ENCODE measurements around the gene ADGRA1. TPM values are rescaled to one million over a fixed set of nuclear protein-coding genes. Genes with fewer than 3 reads are reported as not detected.

ADGRA1 gene
- total and polyA plus RNA-seq, 2 donors (not counting 3 experiments of a cell fraction or from before 2014, with no cell fraction given) = not detected

GRCh38 chr10:133128126-133129070, 40.7 kb downstream of the ADGRA1 start:
- POLR2A ChIA-PET = no interaction called here
- no peaks in the 10 kb centered on the region for H4K20me1 ChIP-seq (replicated peaks; ENCODE audit: control insufficient read depth, extremely low read depth, insufficient read depth, low read length)
- no peaks in the 10 kb centered on the region for H3K36me3 ChIP-seq (ENCODE audit: control insufficient read depth in 2 of 2, extremely low read depth in 1 of 2, insufficient read depth in 2 of 2, low read length in 2 of 2)
- FAIRE-seq (no peak), DNase-seq (ENCODE audit: low read depth, low spot score) (no peak)
- no peak overlapping the region for H3K27ac ChIP-seq (ENCODE audit: insufficient read depth, low read depth, low read length)
- no peaks in the 10 kb centered on the region for H3K27me3 ChIP-seq (ENCODE audit: control insufficient read depth in 2 of 2, insufficient read depth in 2 of 2, low read length in 2 of 2)
- dilution Hi-C loops (cut with MboI; ENCODE audit: extremely low pct_ligation_motif_present, low sequenced_read_pairs) (no loop called here), intact Hi-C loops (cut with micrococcal nuclease) (no loop called here)
- no peak for TF ChIP-seq POLR2AphosphoS5 (IDR thresholded peaks at IDR 0.05; ENCODE audit: insufficient read depth, low read depth, low read length)
- TF ChIP-seq JUN (IDR thresholded peaks at IDR 0.05; ENCODE audit: borderline replicate concordance, insufficient read depth, insufficient read length, low read depth) = no peak
- TF ChIP-seq CTCF (IDR thresholded peaks at IDR 0.05; ENCODE audit: extremely low read depth in 1 of 2, insufficient read depth in 1 of 2, low read depth in 1 of 2, low read length in 2 of 2) = no peak
- TF ChIP-seq POLR2A (IDR thresholded peaks at IDR 0.05; ENCODE audit: low read depth, low read length) = no peak
- TF ChIP-seq MAX (IDR thresholded peaks at IDR 0.05; ENCODE audit: insufficient read depth, insufficient read length) = no peak
- TF ChIP-seq FOS (IDR thresholded peaks at IDR 0.05; ENCODE audit: borderline replicate concordance, insufficient read depth, low read length) = no peak
- TF ChIP-seq EZH2 (IDR thresholded peaks at IDR 0.05; ENCODE audit: borderline replicate concordance, low read depth, low read length, severe bottlenecking) = no peak
- no peak for TF ChIP-seq MYC (IDR thresholded peaks at IDR 0.05; ENCODE audit: low read depth, low read length)
- TF ChIP-seq GATA2 (IDR thresholded peaks at IDR 0.05; ENCODE audit: insufficient read depth, insufficient read length, low read depth, low read length) = no peak
- no peak overlapping the region for H2AFZ ChIP-seq (ENCODE audit: low read depth, low read length)
- H3K9ac ChIP-seq (replicated peaks; ENCODE audit: extremely low read depth, insufficient read depth, low read length) = no peak overlapping the region
- H3K4me2 ChIP-seq (ENCODE audit: insufficient read depth, low read length) = no peak overlapping the region
- H3K9me1 ChIP-seq (replicated peaks; ENCODE audit: control insufficient read depth, extremely low read depth, insufficient read depth, low read length) = no peaks in the 10 kb centered on the region
- H3K4me3 ChIP-seq (replicated peaks in 1 of 3; ENCODE audit: insufficient read depth in 1 of 3, low read depth in 1 of 3, low read length in 3 of 3) = no peak overlapping the region
- BruUV-seq (replicated peaks) = no TSS peak
- no peaks in the 10 kb centered on the region for H3K79me2 ChIP-seq (ENCODE audit: control insufficient read depth, insufficient read depth, low read length)
- no peaks in the 10 kb centered on the region for H3K4me1 ChIP-seq (ENCODE audit: control insufficient read depth, extremely low read depth, insufficient read depth, low read length)
- no peaks in the 10 kb centered on the region for H3K9me3 ChIP-seq (replicated peaks; ENCODE audit: control insufficient read depth, insufficient read depth, low read length)
- CTCF ChIA-PET = interaction anchor here (0.6 kb wide), 1 partner anchor 15 kb away, joined by 4 read pairs; no protein-coding TSS in a partner anchor
